HepG2 (cell line): ENCODE measurements around the gene ZNF17. TPM values are rescaled to one million over a fixed set of nuclear protein-coding genes. Genes with fewer than 3 reads are reported as not detected.

Source experiments
- ATAC-seq: fragments of 200-7000 bp; cut with Tn5 transposase; 3 replicates; pipeline ENCODE4 v1.9.1; 2020; ENCODE audit warnings: mild to moderate bottlenecking, moderate library complexity
- BruUV-seq: library from RNA; stranded (reverse); fragments of 400-500 nt; replicated peaks from 2 replicates; lab custom pipeline; 2021; lab: Mats Ljungman, UMichigan
- CTCF ChIA-PET: fragments of 300-600 bp; formaldehyde crosslinking; extraction: SDS; loops from one replicate; lab custom pipeline; 2021; ENCODE audit warnings: low total read pairs, inconsistent platforms, low intra/inter-chr PET ratio; lab: Yijun Ruan, JAX
- POLR2A ChIA-PET: fragments of 350-600 bp; sonication (Branson Sonifier 250); formaldehyde crosslinking; loops from one replicate; lab custom pipeline; 2020; ENCODE audit warnings: antibody characterized with exemption, inconsistent platforms; lab: Yijun Ruan, JAX
- DNase-seq: peaks from one replicate; pipeline ENCODE4 v3.0.0-alpha.2; 2015; ENCODE audit warnings: low spot score
- FAIRE-seq: peaks from 3 replicates; lab custom pipeline; 2011; peaks lifted over from hg19 to GRCh38; lab: Jason Lieb, UNC
- H2AFZ ChIP-seq: one replicate; pipeline ENCODE4 v1.6.1; 2011; ENCODE audit warnings: low read length, inconsistent platforms
- H3K27ac ChIP-seq: fragments of 300-600 bp; 3 replicates; pipeline ENCODE4 v1.8.0; 2011; ENCODE audit warnings: mixed run types, mild to moderate bottlenecking, mixed read lengths, low read length, inconsistent platforms; ENCODE audit not compliant: insufficient read depth; ENCODE audit errors: extremely low read length
- H3K27me3 ChIP-seq, 2 experiments: fragments of 200-600 bp in 1 of 2; 2 replicates in 1 of 2; 3 replicates in 1 of 2; pipeline versions ENCODE4 v1.6.0 to v1.8.0; 2011; ENCODE audit warnings: low read length in 2 of 2, mild to moderate bottlenecking in 2 of 2, moderate library complexity in 2 of 2, inconsistent platforms in 1 of 2; ENCODE audit not compliant: insufficient read depth in 2 of 2, control insufficient read depth in 1 of 2
- H3K36me3 ChIP-seq, 2 experiments: fragments of 200-600 bp in 1 of 2; replicated peaks in 1 of 2; 2 replicates in 1 of 2; 3 replicates in 1 of 2; pipeline versions ENCODE4 v1.5.1 to v1.8.0; 2011; ENCODE audit warnings: low read length in 2 of 2, inconsistent platforms in 1 of 2; ENCODE audit not compliant: insufficient read depth in 2 of 2, control insufficient read depth in 1 of 2
- H3K4me1 ChIP-seq: 2 replicates; pipeline ENCODE4 v1.5.1; 2012; ENCODE audit warnings: low read length, inconsistent platforms; ENCODE audit not compliant: insufficient read depth
- H3K4me2 ChIP-seq: 2 replicates; pipeline ENCODE4 v1.6.0; 2011; ENCODE audit warnings: low read depth, low read length, inconsistent platforms
- H3K4me3 ChIP-seq, 3 experiments: fragments of 200-600 bp in 1 of 3; sonication (generic), shearing (Covaris generic) in 1 of 3; replicated peaks in 1 of 3; 2 replicates each; pipeline ENCODE4 v1.5.1; 2011 to 2016; ENCODE audit warnings: low read length in 3 of 3, inconsistent platforms in 2 of 3, low read depth in 2 of 3, mild to moderate bottlenecking in 2 of 3, control low read depth in 1 of 3, mixed read lengths in 1 of 3; ENCODE audit not compliant: insufficient read depth in 1 of 3
- H3K79me2 ChIP-seq: one replicate; pipeline ENCODE4 v1.6.1; 2011; ENCODE audit warnings: low read length, inconsistent platforms; ENCODE audit not compliant: insufficient read depth
- H3K9ac ChIP-seq: 2 replicates; pipeline ENCODE4 v1.6.0; 2011; ENCODE audit warnings: mild to moderate bottlenecking, low read depth, low read length, inconsistent platforms; ENCODE audit not compliant: insufficient read depth
- H3K9me3 ChIP-seq: 2 replicates; pipeline ENCODE4 v1.5.1; 2012; ENCODE audit warnings: mild to moderate bottlenecking, low read length
- H4K20me1 ChIP-seq: 2 replicates; pipeline ENCODE4 v1.6.0; 2011; ENCODE audit warnings: inconsistent platforms, mild to moderate bottlenecking, low read length, moderate library complexity; ENCODE audit not compliant: insufficient read depth
- ARHGAP35 ChIP-seq: sonication (generic); formaldehyde crosslinking; IDR thresholded peaks from 2 replicates; pipeline ENCODE4 v1.9.0; 2022; ENCODE audit warnings: mild to moderate bottlenecking, inconsistent platforms, moderate library complexity, missing genetic modification reagents, borderline replicate concordance
- BORCS8-MEF2B ChIP-seq: sonication (generic); formaldehyde crosslinking; IDR thresholded peaks from 2 replicates; pipeline ENCODE4 v1.8.0; 2022; ENCODE audit warnings: mild to moderate bottlenecking, missing genetic modification reagents
- GFI1 ChIP-seq: sonication (generic); formaldehyde crosslinking; IDR thresholded peaks from 2 replicates; pipeline ENCODE4 v1.5.0; 2020; ENCODE audit warnings: missing genetic modification reagents, mild to moderate bottlenecking, borderline replicate concordance
- MAZ ChIP-seq, 2 experiments: sonication (generic) in 1 of 2; formaldehyde crosslinking in 1 of 2; IDR thresholded peaks; 2 replicates each; pipeline versions ENCODE4 v1.5.0 to v1.6.1; 2012 to 2020; ENCODE audit warnings: low read depth in 2 of 2, mild to moderate bottlenecking in 2 of 2, borderline replicate concordance in 1 of 2, improper control_type of control experiment in 1 of 2, low read length in 1 of 2, missing genetic modification reagents in 1 of 2, moderate library complexity in 1 of 2
- REPIN1 ChIP-seq: sonication (generic); formaldehyde crosslinking; IDR thresholded peaks from 2 replicates; pipeline ENCODE4 v1.8.0; 2022; ENCODE audit warnings: missing genetic modification reagents, low read depth, mild to moderate bottlenecking, borderline replicate concordance
- ZBTB42 ChIP-seq: sonication (generic); formaldehyde crosslinking; IDR thresholded peaks from 2 replicates; pipeline ENCODE4 v1.5.0; 2020; ENCODE audit warnings: mild to moderate bottlenecking, missing genetic modification reagents
- ZFP36L1 ChIP-seq: sonication (generic); formaldehyde crosslinking; IDR thresholded peaks from 2 replicates; pipeline ENCODE4 v1.8.0; 2022; ENCODE audit warnings: mild to moderate bottlenecking, missing genetic modification reagents, moderate library complexity
- ZFP90 ChIP-seq: sonication (generic); formaldehyde crosslinking; IDR thresholded peaks from 2 replicates; pipeline ENCODE4 v1.8.0; 2022; ENCODE audit warnings: missing genetic modification reagents, mild to moderate bottlenecking, inconsistent platforms, borderline replicate concordance
- ZNF264 ChIP-seq: sonication (generic); formaldehyde crosslinking; IDR thresholded peaks from 2 replicates; pipeline ENCODE4 v1.4.0; 2020; ENCODE audit warnings: missing genetic modification reagents
- ZNF33A ChIP-seq: sonication (generic); formaldehyde crosslinking; IDR thresholded peaks from 2 replicates; pipeline ENCODE4 v1.5.1; 2020; ENCODE audit warnings: missing genetic modification reagents, mild to moderate bottlenecking, moderate library complexity, borderline replicate concordance
- ZNF556 ChIP-seq: sonication (generic); formaldehyde crosslinking; IDR thresholded peaks from 2 replicates; pipeline ENCODE4 v1.4.0; 2020; ENCODE audit warnings: mild to moderate bottlenecking, missing genetic modification reagents, borderline replicate concordance
- ZNF792 ChIP-seq: IDR thresholded peaks from 2 replicates; pipeline ENCODE4 v1.6.1; 2016
- WGBS: methylation state at CpG from one replicate; pipeline ENCODE4 v1.1.6; 2017; ENCODE audit warnings: low lambda C conversion rate; 5-methylcytosine and 5-hydroxymethylcytosine counted together
- in situ Hi-C: cut with HindIII; loops from 2 replicates; pipeline ENCODE4 v1.10.0; 2017; ENCODE audit warnings: low pct_unique_long_range_greater_than_20kb; ENCODE audit not compliant: extremely low pct_ligation_motif_present
- intact Hi-C: fragments of 100-400 bp; cut with micrococcal nuclease; formaldehyde crosslinking; loops from one replicate; pipeline ENCODE4 v1.10.0; 2022; ENCODE audit not compliant: unreplicated experiment
- polyA plus RNA-seq, 8 experiments: library from polyadenylated mRNA; depleted of rRNA in 3 of 8; stranded (reverse) in 7 of 8; unstranded in 1 of 8; fragments of >200 nt; fragmentation: Illumina TruSeq in 4 of 8; extraction: Trizol in 4 of 8; gene quantifications; 2 replicates each; pipeline versions ENCODE4 v1.2.1 to v1.2.3, GENCODE V29; 2011 to 2016; ENCODE audit warnings: low read depth in 4 of 8, missing spikeins in 1 of 8, mixed read lengths in 1 of 8; ENCODE audit not compliant: insufficient read depth in 1 of 8
- total RNA-seq, 5 experiments: library from RNA; depleted of rRNA; stranded (reverse); fragments of >200 nt; fragmentation: Illumina TruSeq; extraction: Trizol; gene quantifications; 2 replicates each; pipeline ENCODE4 v1.2.3, GENCODE V29; 2016; ENCODE audit warnings: low read depth in 1 of 5
- TF ChIP-seq, protein P1 (sequence below): sonication (generic); formaldehyde crosslinking; conservative IDR thresholded peaks from 2 replicates; pipeline ENCODE4 v1.8.1; 2023; ENCODE audit warnings: missing genetic modification reagents

Gene ZNF17
- total and polyA plus RNA-seq, 2 of the 13 experiments (the other 11 are each of a cell fraction or from before 2014, with no cell fraction given) = 3.7 to 10.1 TPM

DNA sequence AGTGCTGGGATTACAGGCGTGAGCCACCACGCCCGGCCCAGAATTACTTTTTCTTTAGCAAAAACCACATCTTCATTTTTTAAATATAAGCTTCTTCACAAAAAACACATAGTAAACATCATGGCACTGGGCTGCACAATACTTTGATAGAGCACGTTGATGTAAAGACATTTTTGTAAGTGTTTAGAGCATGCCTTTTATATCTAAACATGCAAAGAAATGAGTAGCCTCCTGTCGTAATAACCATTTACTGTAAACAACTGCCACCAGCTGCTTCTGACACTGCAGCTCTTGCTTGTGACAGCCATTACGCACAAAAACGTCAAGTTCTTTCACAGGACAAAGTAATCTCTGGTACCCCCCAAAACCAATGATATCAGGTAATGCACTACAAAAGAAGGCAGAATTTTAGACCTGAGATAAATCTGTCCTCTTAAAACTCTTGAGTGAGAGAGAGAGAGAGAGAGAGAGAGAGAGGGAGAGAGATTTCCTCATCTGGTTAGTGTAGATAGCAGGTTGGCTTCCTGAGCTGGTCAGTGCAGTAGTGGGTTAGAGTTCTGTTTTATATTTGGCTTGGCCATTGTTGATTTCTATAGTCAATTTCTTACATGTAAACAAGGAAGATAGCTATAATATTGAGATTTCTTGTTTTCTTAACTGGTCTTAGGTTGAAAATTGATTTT lies 28.0 kb upstream of the ZNF17 start:
- Histone ChIP-seq H3K4me2 (peak overlapping the region; percentile 57), H3K27me3 (no peaks in the 10 kb centered on the region), H3K4me3 (no peak overlapping the region), H2AFZ (peak overlapping the region; percentile 90), H3K9me3 (no peaks in the 10 kb centered on the region), H3K79me2 (no peaks in the 10 kb centered on the region), H3K4me1 (peaks cover 8% of the 10 kb centered on the region; the same call in 1 of the 2 replicates), H3K27ac (no peak overlapping the region), H3K36me3 (0 out of 5 replicates have a peak, but pooled peaks cover 0 to 3% of the 10 kb centered on the region in 2 experiments), H3K9ac (peak overlapping the region; percentile 39; the same call in 1 of the 2 replicates), H4K20me1 (no peaks in the 10 kb centered on the region)
- DNase-seq (no peak), FAIRE-seq (no peak), ATAC-seq (no peak; the same call in 2 of the 3 replicates)
- intact Hi-C loops (no loop called here), in situ Hi-C loops (no loop called here)
- TF ChIP-seq ZNF556 (CRISPR knock-in tag) = no peak
- peak; percentile 87; the same call in 1 of the 2 replicates for TF ChIP-seq ZNF792 (CRISPR knock-in tag)
- ChIA-PET POLR2A (no interaction called here), CTCF (no interaction called here)
- 43% methylated on average over 7 of the region's 7 CpGs for WGBS
- BruUV-seq = no TSS peak

DNA sequence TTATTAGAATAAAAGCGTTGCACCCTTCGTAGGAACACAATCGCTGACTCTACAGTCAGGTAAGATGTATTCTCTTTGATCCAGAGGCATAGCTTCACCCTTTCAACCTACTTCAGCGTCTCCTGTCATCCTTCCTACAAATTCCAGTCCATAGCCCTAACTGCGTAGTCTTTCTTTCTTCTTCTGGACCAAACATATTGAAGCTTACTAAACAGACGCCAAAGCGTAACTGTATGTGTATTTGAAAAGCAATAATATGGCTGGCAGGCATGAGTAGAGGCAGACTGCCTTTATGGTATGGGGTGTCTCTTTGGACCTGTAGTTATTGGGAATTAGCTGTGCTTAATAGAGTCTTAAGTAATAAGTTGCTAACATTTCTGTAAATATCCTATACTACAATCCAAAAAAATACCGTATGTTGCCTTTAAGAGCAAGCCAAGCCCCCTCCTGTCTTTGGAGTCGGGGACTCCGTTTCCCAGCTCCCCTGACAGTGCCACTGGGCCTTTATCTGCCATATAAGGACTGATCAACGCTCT lies 21.7 kb upstream of the ZNF17 start:
- peak overlapping the region; percentile 68; the same call in 1 of the 2 replicates for H3K9ac ChIP-seq
- H3K4me3 ChIP-seq = peak overlapping the region; percentile 43 to 88 (median 67); a peak in 4 of 6 replicates
- ATAC-seq (no peak), DNase-seq (no peak), FAIRE-seq (no peak)
- in situ Hi-C loops (no loop called here), intact Hi-C loops (loop anchor here (1.0 kb wide), 1 partner anchor 26 kb away; the partner anchor contains the start of genes TRAPPC2B and ZNF547)
- no peaks in the 10 kb centered on the region for H4K20me1 ChIP-seq
- CTCF ChIA-PET = no interaction called here
- 66% methylated on average over 10 of the region's 11 CpGs for WGBS
- H3K27me3 ChIP-seq = no peaks in the 10 kb centered on the region; a peak in 1 of 5 replicates
- peak overlapping the region; percentile 32 for H2AFZ ChIP-seq
- H3K36me3 ChIP-seq = peaks cover 3 to 6% of the 10 kb centered on the region in 2 experiments; a peak in 4 of 5 replicates
- peak overlapping the region; percentile 93 for H3K4me2 ChIP-seq
- peaks cover 37% of the 10 kb centered on the region for H3K79me2 ChIP-seq
- POLR2A ChIA-PET = interaction anchor here (0.9 to 2.0 kb wide), 6 partner anchors 17 to 71 kb away, joined by 3 to 21 read pairs (median 4); partner anchors contain the start of genes TRAPPC2B, ZNF304, ZNF547 and ZNF749
- H3K9me3 ChIP-seq = no peaks in the 10 kb centered on the region
- peaks cover 41% of the 10 kb centered on the region for H3K4me1 ChIP-seq
- BruUV-seq = TSS peak; percentile 78
- peak overlapping the region; percentile 97 for H3K27ac ChIP-seq
- TF ChIP-seq ARHGAP35 (CRISPR knock-in tag) (0 out of 2 replicates have a peak, but pooled peaks have one; percentile 2), GFI1 (CRISPR knock-in tag) (0 out of 2 replicates have a peak, but pooled peaks have one; percentile 19), REPIN1 (CRISPR knock-in tag) (0 out of 2 replicates have a peak, but pooled peaks have one; percentile 31), ZNF264 (CRISPR knock-in tag) (0 out of 2 replicates have a peak, but pooled peaks have one; percentile 23), ZBTB42 (CRISPR knock-in tag) (0 out of 2 replicates have a peak, but pooled peaks have one; percentile 21), BORCS8-MEF2B (CRISPR knock-in tag) (0 out of 2 replicates have a peak, but pooled peaks have one; percentile 7), ZFP90 (CRISPR knock-in tag) (0 out of 2 replicates have a peak, but pooled peaks have one; percentile 17), MAZ (IDR thresholded peaks at IDR 0.05; ENCODE audit: borderline replicate concordance, low read depth, low read length) (peak; percentile 82), MAZ (CRISPR knock-in tag; IDR thresholded peaks at IDR 0.05; ENCODE audit: low read depth) (no peak), ZFP36L1 (CRISPR knock-in tag) (no peak), ZNF33A (CRISPR knock-in tag) (no peak)
- TF ChIP-seq, protein P1, sequence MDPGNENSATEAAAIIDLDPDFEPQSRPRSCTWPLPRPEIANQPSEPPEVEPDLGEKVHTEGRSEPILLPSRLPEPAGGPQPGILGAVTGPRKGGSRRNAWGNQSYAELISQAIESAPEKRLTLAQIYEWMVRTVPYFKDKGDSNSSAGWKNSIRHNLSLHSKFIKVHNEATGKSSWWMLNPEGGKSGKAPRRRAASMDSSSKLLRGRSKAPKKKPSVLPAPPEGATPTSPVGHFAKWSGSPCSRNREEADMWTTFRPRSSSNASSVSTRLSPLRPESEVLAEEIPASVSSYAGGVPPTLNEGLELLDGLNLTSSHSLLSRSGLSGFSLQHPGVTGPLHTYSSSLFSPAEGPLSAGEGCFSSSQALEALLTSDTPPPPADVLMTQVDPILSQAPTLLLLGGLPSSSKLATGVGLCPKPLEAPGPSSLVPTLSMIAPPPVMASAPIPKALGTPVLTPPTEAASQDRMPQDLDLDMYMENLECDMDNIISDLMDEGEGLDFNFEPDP (CRISPR knock-in tag) = no peak
